Tongue (tissue), 2 donors: ENCODE measurements around the gene PRND. TPM values are rescaled to one million over a fixed set of nuclear protein-coding genes. Genes with fewer than 3 reads are reported as not detected.
"Not testable (repeated sequence)": the region's sequence is repeated elsewhere in the genome, so short reads cannot be mapped to it uniquely, and the experiment has no call there.

Experiments used
- DNase-seq: peaks from one replicate; pipeline ENCODE4 v3.0.0-alpha.2; 2015
- total RNA-seq: library from RNA; depleted of rRNA; stranded (reverse); fragments of >200 nt; gene quantifications from one replicate; pipeline ENCODE4 v1.2.3, GENCODE V29; 2014

The PRND gene, protein sequence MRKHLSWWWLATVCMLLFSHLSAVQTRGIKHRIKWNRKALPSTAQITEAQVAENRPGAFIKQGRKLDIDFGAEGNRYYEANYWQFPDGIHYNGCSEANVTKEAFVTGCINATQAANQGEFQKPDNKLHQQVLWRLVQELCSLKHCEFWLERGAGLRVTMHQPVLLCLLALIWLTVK
- 34.1 TPM for total RNA-seq

DNA sequence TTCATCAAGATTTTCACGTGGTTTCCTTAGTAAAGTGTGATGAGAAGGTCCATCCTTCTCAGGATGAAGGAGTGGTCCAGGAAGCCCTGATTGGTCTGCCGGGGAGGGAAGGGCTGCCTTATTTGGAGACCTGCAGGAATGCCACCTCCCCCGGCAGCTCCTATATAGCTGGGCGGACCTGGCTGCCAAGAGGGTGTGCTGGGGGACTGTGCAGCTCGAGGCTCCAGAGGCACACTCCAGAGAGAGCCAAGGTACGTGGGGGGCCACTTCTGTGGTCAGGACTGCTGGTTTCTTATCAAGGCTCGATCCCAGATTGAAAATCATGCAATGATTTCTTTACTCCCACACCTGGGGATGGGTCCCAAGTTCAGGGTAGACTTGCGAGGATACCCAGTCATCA is at the start of gene PRND:
Gene PRND (plus strand): TSS at position 191 of the 400 bp plus-strand sequence. CDS start 2,643 bp downstream, outside the sequence.
- no peak for DNase-seq

DNA sequence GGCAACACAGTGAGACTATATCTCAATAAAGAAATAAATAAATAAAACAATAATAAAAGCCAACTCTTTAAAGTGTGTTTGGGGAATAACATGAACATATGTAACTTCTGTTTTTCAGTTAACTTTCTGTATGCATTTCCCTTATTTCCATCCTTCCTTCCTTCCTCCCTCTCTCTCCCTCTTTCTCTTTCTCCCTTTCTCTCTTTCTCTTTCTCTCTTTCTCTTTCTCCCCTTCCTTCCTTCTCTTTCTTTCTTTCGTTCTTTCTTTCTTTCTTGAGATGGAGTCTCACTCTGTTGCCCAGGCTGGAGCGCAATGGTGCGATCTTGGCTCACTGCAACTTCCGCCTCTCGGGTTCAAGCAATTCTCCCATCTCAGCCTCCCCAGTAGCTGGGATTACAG is 48.8 kb upstream of the PRND start:
- DNase-seq, result no peak

DNA sequence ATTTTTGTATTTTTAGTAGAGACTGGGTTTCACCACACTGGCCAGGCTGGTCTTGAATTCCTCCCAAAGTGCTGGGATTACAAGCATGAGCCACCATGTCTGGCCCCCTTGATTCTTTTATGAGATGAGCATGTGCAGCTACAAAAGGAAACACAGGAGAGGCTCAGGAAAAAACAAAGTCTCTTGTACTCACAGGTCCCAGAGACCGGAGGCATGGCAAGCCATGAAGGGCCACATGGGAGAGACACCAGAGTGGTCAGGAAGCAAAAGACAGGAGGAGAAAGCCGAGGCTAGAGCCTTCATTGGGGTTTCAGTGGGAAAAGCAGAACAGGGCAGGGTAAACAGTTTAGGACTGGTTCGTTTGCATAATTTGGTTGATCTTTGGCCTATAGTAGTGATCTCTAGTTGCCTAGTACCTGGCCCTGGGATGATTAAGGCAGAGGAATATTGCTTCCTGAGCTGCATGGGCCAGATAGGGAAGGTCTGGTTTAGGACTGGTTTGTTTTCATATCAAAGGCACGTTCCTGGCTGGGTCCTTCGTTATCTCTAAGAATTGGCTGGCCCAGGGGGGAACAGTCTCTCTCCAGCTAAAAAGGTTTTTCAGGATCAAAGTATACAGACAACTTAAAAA is 48.2 kb upstream of the PRND start:
- no peak for DNase-seq

DNA sequence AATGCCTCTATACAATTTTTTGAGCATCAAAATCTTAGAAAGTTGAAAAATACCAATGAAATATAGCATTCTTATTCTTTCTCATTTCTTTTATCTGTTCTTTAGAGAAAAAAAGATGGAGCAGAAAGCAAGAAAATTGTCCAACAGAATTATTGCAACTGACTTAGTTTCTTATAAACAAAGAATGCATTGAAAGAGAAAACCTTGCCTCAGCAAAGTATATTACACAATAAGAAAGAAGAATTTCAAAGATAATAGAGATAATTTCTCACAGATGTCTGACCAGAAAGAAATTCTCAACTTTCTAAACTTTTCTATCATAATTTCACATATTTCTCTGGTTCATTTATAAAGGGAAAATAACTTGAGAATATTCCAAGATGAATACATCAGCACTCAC is 47.0 kb upstream of the PRND start:
- no peak for DNase-seq

DNA sequence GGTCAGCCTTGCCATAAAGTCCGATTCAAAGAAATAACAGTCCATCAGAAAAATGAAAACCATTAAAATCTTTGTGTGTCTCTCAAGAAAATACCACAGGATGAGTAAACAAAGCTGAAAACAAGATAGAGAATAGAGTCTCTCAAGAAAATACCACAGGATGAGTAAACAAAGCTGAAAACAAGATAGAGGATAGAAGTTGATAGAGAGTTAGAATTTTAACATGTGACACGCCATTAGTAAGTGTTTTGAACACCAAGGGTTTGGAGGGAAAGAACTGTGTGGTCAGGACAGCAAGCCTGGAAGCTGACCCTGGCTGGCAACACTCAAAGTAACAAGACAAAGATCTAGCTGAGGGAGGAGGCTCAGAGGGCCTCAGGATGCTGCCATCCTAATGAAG is 43.9 kb upstream of the PRND start:
- no peak for DNase-seq

DNA sequence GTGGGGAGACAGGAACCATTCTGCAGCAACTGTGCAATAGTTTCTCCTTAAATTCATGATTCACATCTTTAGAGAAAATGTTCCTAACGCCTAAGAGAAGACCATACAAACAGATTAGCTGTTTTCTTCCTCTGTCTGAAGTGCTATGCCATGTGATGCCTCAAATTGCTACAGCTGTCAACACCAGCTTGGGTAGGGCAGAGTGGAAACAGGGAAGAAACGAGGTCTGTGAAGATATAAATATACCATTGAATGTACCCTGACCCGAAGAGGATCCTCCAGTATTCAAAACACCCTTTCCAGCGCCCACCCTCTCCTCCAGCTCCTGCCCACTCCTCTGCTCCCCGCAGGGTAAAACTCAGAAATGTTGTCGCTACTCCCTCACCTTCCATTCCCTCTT is 40.3 kb upstream of the PRND start:
- DNase-seq, result peak; percentile 32

DNA sequence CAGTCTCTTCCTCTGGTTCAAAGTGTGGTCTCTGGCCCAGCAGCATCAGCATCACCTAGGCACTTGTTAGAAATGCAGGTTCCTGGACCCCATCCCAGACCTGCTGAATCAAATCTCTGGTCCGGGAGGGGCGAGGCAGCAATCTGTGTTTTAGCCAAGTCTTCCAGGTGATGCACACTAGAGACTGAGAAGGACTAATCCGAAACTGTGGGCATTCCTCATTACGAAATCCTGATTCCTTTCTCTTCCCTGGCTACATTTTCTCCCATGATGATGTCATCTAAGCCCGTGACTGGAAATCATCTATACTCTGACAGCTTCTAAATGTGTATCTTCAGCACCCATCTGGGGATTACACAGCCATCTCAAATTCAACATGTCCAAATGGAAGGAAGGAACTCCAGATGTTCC is 39.7 kb upstream of the PRND start:
- DNase-seq, result peak; percentile 80

DNA sequence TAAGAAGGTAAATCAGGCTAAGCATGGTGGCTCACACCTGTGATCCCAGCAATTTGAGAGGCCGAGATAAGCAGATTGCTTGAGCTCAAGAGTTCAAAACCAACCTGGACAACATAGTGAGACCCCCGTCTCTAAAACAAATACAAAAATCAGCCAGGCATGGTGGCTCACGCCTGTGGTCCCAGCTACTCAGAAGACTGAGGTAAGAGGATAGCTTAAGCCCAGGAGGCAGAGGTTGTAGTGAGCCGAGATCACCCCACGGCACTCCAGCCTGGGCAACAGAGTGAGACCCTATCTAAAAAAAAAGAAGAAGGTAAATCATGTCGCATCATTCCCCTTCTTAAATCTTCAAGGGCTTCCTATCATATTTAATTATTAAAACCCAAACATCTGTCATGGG is 39.0 kb upstream of the PRND start:
- no peak for DNase-seq

DNA sequence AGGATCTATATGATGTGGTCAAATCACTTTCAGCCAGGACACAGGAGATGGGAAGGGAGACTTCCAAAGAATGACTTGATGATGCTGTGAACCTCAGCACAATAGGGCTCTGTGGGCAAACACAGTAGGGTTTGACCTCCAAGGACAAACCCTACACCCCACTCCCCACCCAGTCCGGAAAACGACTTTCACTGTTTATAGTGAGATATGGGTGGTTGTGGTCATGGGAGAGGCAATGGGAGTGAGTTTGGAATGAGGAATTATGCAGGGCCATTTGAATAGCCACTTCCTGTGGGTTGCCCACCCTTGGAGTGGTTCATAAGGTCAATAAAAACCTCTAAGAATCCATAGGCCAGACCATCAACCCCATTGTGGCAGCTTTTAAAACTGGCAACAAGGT is 38.4 kb upstream of the PRND start:
- DNase-seq, result no peak

DNA sequence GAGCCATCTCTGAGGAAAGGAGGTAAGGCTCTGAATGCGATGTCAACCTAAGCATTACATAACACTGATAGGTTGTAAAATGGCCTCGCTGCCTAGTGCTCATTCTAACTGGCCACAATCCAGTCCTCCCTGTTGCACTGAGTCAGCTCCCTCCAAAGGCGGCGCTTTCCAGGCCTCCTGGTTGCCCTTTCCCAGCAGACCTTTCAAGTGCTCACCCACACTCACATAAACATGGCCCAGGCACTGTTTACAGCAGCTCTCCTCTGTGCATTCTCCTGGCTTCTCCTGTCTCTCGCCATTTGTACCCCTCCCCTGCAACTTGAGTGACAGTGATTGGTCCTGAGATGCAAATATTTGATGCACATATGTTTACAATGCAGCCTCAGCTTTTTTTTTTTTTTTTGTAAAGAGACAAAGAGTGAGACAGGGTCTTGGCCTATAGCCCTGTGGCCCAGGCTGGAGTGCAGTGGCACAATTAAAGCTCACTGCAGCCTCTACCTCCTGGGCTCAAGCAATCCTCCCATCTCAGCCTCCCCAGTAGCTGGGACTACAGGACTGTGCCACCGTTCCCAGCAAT is 36.8 kb upstream of the PRND start:
- no peak for DNase-seq

DNA sequence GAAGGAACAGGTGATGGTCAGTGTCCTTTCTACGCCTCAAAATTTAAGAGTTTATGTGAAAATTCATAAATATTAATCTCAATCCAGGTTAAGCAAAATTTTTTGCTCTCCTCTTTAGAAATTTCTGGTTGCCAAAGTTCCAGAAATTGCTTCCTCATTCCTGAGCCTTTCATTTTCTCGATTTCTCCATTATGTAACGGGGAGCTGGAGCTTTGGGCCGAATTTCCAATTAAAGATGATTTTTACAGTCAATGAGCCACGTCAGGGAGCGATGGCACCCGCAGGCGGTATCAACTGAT is 35.8 kb upstream of the PRND start:
- no peak for DNase-seq

DNA sequence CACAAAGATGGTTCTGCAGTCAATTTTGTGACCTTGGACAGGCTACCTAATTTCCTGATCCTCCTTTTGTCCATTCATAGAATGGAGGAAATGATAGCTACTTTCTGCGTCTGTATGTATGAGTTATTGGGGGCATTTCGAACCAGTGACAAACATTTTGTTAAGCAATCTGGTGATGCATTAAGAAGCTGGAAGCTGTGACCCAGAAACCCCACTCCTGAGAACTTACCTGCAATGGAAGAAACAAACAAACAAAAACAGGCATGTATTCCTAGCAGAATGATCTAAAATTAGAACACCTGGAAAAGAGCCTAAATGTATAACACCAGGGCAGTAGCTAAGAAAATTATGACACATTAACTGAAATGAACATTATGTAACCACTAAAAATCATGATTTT is 33.4 kb upstream of the PRND start:
- DNase-seq, result no peak

DNA sequence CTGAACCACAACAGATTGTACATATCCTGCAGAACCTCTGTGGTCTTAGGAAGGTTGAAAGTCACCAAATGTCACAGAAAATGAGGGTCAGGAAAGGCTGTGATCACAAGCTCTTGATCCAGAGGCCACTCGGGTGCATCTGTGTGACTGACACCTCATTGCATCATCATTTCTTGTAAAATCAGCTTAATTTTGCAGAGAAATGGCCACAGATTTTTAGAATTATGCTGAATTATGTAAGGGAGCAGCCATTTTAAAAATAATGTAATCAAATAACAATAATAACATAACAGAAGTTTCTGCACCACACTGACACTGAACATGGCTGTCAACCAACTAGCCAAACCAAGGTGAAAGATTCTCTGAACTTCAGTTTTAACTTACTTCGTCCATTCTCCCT is 32.5 kb upstream of the PRND start:
- no peak for DNase-seq

DNA sequence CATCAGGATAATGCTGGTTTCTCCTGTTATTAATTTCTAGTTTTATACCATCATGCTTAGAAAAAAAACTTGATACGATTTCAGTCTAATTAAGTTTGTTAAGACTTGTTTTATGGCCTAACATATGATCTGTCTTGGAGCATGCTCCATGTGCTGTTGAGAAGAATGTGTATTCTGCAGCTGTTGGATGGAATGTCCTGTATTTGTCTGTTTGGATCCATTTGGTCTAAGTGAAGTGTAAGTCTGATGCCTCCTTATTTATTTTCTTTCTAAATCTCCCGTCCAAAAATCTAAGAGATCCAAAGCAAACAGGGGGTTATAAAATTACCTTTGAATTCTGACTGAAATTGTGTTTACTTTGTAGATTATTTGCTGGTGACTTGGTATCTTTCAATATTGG is 30.0 kb upstream of the PRND start:
- peak; percentile 40 for DNase-seq

DNA sequence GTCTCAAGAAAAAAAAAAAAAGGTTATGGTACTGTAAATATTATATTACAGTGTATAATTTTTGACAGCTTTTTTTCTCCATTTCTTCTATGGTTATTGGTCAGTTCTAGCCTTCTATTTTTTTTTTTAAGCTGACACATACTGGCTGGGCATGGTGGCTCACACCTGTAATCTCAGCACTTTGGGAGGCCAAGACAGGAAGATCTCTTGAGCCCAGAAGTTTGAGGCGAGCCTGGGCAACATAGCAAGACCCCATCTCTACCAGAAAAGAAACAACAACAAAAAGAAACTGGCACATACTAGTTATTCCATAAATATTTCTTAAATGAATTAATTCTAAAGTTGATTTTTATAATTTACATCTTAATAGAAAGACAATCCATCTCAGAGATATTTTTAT is 27.6 kb upstream of the PRND start:
- DNase-seq, result no peak

DNA sequence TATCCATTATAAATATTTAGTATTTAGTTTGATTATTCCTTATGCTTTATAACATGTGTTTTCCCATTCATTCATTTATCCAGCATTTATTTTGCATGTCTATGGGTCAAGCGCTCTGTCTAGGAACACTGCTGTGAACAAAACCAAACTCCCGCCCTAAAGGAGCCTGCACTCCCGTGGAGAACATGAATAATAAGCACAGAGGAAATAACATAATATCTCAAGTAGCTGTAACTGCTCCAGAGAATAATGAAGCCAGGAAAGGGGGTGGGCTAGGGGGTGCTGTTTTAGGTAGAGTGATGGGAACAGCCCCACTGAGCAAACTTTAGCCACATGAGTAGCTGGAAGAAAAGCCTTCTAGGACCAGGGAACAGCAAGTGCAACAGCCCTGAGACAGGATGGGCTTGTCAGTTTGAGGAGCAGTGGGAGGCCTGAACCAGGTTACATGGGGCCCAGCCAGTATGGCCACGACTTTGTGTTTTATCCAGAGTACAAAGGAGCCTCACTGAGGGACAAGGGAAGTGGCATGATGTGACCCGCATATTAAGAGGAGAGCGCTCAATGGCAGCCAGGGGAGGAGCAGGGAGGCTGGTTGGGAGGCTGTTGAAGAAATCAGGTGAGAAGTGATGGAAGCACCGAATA is 24.4 kb upstream of the PRND start:
- DNase-seq, result no peak

DNA sequence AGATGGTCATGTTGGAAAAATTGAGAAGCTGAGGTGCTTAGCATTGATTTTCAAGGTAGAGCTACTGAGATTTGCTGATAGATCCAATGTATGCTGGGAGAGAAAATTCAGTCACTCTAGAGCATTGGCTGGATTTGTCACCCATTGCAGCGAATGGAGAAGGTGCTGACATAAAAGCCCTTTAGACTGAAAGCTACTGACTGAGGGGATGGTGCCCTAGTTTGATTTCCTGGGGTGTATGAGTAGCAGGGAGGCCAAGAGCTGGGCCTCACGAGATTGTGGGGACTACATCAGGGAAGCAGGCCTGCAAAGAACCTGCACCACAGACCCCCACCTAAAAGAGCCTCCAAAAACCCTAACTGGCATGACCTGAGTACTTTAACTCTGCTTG is 23.9 kb upstream of the PRND start:
- DNase-seq, result no peak

DNA sequence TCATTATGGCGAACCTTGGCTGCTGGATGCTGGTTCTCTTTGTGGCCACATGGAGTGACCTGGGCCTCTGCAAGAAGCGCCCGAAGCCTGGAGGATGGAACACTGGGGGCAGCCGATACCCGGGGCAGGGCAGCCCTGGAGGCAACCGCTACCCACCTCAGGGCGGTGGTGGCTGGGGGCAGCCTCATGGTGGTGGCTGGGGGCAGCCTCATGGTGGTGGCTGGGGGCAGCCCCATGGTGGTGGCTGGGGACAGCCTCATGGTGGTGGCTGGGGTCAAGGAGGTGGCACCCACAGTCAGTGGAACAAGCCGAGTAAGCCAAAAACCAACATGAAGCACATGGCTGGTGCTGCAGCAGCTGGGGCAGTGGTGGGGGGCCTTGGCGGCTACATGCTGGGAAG is 22.5 kb upstream of the PRND start:
- DNase-seq, result no peak

DNA sequence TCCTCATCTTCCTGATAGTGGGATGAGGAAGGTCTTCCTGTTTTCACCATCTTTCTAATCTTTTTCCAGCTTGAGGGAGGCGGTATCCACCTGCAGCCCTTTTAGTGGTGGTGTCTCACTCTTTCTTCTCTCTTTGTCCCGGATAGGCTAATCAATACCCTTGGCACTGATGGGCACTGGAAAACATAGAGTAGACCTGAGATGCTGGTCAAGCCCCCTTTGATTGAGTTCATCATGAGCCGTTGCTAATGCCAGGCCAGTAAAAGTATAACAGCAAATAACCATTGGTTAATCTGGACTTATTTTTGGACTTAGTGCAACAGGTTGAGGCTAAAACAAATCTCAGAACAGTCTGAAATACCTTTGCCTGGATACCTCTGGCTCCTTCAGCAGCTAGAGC is 21.8 kb upstream of the PRND start:
- no peak for DNase-seq

DNA sequence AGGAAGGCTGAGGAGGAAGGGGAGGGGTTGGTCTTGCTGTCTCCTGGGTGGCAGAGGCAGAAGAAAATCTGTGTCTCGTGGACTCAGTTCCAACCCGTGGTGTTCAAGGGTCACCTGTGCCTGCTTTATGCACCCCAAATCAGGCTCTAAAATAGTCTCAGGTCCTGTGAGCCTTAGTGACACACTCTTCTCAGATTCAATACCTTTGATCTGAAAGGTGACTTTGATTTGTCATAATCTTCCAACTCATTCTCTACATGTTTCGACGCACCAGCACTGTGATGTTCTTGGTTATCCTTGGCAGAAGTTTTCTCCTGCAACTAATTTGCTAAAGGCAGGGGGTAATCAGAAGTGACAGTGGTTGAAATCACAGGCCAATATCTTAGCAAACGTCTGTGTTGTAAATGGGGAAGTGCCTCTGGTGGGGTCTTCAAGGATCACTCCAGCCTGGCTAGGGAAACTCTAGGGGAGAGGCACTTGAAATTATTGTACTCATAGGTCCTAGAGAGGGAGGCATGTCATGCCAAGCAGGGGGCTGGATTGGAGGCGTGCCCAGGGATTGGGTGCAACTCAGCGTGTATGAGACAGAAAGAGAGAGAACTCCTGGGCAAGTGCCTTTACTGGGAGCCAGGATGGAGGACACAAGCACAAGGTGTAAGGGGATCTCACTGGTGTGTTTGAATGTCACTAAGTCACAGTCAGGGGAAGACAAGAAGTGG is 19.0 kb upstream of the PRND start:
- DNase-seq, result no peak

DNA sequence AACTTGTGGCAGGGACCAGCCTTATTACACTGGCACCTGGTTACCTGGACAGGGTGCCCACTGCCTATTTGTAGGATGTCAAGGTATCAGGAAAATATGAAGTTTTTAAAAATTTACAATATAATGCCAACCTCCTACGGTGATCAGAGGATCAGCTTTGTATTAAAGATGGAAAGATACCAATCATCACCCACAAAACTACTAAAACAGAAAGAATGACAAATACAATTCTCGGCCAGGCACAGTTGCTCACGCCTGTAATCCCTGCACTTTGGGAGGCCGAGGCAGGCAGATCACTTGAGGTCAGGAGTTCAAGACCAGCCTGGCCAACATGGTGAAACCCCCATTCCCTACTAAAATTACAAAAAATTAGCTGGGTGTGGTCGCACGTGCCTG is 18.4 kb upstream of the PRND start:
- DNase-seq, result no peak

DNA sequence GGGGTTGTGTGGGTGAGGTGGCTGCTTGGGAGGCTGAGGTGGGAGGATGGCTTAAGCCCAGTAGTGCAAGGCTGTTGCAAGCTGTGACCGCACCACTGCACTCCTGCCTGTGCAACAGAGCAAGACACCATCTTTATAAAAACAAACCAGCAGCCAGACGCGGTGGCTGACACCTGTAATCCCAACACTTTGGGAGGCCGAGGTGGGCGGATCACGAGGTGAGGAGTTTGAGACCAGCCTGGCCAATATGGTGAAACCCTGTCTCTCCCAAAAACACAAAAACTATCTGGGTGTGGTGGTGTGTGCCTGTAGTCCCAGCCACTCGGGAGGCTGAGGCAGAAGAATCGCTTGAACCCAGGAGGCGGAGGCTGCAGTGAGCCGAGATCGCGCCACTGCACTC is 14.8 kb upstream of the PRND start:
- not testable (repeated sequence) for DNase-seq

DNA sequence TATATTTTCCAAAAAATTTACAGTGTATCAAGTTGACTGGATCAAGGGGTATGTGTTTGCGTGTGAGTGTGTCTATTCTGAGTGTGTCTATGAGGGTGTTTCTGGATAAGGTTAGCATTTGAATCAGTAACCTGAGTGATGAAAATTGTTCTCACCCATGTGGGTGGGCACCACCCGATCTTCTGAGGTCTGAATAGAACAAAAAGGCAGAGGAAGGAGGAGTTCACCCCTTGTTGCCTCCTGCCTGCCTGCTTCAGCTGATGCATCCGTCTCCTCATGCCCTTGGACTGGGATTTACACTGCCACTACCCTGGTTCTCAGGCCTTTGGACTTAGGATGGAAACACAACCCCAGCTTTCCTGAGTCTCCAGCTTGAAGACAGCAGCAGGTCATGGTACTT is 13.7 kb upstream of the PRND start:
- no peak for DNase-seq
